NCI-H510A treated with DMSO at 0.1 percent for 48 hours (cell line): ENCODE measurements around the gene C6orf47.

Source experiments
- DNase-seq: peaks from one replicate; lab custom pipeline; 2025; lab: John Stamatoyannopoulos, UW

Gene C6orf47

DNA sequence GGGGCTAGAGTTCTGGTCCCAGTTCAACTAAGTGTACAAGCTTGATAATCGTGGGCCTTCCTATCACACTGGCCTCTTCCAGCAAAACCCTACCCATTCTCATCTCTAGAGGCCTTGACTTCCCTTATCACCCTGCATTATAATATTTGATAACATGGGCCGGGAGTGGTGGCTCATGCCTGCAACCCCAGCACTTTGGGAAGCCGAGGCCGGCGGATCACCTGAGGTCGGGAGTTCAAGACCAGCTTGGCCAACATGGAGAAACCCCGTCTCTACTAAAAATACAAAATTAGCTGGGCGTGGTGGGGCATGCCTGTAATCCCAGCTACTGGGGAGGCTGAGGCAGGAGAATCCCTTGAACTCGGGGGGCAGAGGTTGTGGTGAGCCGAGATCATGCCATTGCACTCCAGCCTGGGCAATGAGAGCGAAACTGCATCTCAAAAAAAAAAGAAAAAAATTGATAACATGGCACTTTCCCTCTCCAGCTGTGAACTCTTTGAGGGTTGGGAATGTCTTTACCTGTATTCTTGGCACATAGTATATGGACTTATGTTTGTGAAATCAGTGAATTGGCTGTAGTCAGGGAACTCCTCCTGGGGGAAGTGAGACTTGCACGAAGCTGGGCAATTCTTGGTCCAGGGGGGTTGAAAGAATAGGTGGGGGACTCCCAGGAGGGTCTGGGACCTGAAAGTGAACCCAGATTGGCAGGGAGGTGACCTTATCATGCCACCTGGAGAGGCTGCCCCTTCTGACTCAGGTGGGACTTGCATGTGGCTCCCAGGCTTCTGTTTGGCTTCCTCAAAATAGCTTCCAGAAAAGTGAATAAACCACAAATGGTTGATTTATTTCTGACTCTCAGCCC, 915 bp upstream of the C6orf47 start:
- DNase-seq, result no peak

DNA sequence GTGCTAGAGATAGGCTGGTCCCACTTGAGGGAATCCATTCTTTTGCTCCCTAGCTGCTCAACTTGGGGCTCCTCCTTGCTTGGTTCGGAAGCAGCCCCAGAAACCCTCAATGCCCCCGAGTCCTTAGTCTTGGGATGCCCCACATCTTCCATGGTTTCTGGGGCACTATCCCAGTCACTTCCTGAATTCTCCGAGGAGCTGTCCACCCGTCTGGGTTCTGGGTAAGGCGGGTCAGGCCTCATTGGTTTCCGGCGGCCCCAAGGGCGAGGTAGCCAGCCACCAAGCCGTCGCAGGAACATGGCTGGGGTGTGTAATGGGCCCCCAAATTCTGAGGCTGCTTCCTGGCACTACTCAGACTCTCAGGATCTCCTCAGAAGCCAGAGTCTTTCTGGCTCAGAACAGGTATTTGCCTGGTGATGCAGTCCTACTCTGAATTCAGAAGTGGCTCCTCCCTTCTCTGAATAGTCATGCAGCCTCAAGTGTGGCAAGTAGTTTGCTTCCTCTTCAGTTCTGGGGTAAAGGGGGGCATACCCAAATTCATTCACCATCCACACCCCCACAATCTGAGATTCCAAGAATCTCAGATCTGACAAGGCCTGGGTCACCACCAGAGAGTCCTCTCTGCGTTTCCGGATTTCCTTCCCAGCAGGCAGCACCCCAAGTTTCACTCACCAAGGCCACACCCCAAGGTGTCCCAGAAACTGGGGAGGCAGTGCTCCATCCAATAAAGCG, 763 bp downstream of the C6orf47 start:
- DNase-seq, result peak; percentile 30

DNA sequence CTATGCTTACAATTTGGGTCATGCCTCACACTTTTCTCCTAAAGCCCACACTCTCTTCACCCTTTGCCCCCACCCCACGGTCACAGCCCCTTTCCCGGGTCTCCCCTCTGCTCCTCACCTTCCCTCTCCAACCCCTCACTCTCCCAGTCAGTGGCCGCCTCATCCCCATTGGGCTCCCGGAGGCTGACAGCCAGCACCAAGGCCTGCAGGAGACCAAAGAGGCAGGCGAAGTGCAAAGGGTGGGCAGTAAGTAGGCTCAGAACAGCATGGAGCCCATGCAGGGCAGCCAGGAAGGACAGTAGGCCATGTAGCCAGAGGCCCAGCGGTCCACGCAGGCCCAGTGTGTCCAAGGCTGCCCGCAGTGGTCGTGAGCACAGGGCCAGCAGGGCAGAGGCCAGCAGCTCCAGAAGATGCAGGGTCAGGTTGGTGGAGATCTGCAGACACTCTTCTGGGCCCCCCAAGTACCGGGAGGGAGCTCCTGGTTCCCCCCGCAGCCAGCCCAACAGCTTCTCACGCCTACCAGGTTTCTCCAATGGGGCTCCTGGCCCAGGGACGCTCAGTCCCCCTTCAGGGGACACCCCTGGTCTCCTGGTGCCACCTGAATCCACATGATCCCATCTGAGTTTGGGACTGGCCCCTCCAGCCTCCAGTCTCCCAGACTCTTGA, 1.5 kb downstream of the C6orf47 start:
- DNase-seq, result no peak

DNA sequence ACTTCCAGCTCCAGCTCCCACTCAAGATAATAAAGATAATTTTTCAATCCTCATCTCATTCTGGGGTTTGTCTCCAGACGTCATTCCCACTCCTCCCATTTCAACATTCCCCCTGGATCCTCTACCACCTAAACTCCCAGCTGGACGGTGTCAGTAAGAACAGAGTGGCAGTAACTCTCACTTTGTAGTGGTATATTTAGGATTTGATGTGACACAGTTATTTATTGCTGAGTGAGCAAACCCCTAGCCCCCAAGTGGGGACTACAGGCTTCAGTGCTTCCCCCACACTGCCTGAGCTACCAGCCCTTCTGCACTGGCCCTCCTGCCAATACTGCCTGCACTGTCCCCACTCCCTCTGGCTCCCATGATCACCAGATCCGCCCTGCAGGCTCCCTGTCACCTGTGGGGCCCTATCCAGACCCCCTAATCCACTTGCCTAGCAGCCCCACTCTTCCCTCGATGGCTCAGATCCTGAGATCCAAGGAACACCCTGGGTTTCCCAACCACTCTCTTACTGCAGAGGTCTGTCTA, 2.4 kb downstream of the C6orf47 start:
- DNase-seq, result no peak

DNA sequence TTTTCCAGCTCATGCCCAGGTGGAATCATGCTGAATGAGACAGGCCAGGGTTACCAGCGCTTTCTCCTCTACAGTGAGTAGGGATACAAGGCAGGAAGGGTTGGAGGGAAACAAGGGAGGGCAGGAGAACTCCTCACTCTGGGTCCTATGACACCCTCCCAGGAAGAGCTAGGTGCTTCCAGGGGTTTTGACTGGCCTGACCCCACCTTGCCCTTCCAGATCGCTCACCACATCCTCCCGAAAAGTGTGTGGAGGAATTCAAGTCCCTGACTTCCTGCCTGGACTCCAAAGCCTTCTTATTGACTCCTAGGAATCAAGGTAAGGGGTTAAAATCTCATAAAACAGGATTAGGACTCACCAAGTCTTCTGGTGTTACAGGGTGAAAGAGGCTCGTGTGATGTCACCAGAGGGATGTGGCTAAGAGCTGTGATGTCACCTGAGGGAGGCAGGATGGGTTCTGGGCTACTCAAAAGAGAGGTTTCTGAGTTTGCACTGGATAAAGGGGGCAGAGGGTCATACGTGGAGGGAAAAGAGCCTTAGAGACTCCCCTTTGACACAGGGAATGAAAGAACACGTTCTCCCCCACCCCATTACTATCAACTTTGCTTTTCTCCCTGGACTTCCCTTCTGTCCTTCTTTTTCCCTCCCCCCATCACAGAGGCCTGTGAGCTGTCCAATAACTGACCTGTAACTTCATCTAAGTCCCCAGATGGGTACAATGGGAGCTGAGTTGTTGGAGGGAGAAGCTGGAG, 3.0 kb downstream of the C6orf47 start:
- DNase-seq, result no peak

DNA sequence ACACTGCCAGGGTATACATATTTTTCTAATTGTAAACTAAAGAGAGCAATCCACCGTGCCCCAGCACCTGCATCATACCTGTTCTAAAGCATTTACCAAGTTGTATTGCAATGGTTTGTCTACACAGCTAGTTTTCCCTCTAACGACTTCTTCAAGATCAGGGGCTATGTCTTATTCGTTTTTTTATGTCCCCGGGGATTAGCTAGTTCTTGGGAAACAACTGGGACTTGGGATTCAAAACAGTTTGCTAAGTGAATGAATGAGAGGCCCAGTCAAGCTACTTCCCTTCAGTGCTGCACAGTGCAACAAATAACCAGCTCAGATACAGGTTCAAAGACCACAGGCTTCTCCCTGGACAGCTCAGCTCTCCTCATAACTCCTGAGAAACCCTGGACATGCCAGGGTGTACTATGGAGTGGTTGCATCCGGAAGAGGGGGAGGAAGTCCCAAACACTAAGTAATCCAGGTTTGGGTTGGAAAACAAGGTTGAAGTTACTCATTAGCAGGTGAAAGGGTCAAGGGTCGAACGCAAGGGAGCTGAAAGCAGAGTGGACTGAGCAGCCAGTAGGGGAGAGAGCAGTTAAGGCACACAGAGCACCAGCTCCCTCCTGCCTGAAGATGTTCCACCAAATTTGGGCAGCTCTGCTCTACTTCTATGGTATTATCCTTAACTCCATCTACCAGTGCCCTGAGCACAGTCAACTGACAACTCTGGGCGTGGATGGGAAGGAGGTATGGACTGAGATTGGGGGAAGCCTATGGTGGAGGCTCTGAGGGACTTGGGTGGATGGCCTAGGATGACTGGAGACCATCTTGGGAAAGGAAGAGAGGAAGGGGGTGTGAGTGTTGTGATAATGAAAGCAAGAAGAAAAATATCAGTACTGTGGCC, 5.0 kb downstream of the C6orf47 start, which contains the start of gene APOM:
APOM (plus strand) TSS at position 546 of the 889 bp plus-strand sequence; CDS start at position 619, 73 bp downstream.
- DNase-seq, result no peak

DNA sequence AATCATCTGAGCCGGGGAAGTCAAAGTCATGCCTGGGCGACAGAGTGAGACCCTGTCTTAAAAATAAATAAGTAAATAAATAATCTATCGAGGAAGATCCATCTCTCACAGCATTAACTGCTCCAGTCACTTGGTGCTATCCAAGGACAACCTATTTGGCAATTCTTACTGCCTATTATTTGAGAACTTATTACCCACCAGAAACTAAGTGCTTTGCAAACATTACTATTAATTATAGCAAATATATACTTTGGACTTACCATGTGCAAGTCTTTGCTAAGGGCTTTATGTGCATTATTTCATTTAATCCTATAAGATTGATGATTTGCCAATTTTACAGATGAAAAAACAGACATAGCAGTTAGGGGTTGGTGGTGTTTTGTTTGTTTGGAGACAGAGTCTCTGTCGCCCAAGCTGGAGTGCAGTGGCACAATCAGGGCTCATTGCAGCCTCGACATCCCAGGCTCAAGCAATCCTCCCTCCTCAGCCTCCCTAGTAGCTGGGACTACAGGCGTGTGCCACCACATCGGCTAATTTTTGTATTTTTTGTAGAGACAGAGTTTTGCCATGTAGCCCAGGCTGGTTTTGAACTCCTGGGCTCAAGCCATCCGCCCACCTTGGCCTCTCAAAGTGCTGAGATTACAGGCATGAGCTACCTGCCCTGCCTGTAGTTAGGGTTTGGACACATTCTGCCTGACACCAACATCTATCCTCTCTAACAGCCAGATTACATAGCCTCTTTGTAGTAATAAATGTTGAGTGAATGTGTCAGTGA, 5.8 kb downstream of the C6orf47 start:
- DNase-seq, result no peak

DNA sequence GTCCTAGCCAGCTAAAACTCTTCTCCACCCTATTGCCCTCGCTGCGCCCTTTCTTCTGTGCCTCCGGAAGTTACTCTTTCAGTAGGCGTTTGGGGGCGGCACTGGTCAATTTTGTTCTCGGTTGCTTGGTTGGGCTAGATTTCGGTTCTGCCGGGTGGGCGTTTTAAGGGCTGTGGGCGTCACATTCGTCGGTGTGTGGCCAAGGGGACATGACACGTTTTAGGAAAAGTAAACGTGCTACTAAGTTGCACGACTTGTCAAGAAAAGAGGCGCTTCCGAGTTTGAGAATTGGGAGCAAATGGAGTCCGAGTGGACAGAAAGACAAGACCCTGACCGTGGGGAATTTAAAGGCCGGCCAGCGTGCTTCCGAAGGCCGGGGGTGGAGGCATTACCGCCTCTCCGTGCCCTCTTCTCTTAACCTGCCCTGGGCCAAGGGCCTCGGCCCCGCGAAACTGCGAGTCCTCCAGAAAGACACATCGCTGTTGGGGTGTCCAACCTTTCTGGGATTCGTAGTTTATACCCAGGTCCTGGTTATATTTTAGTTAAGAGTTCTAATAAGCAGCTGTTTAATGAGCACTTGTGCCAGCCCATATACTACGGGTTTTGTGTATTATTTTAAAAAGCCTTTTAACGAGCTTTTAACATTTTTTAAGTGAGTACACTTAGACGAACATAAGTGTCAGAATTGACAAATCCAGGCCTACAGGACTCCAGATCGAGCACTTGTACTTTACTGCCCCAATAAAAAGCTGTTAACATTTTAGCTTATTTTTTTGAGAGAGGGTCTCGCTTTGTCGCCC, 7.5 kb downstream of the C6orf47 start:
- DNase-seq, result no peak

DNA sequence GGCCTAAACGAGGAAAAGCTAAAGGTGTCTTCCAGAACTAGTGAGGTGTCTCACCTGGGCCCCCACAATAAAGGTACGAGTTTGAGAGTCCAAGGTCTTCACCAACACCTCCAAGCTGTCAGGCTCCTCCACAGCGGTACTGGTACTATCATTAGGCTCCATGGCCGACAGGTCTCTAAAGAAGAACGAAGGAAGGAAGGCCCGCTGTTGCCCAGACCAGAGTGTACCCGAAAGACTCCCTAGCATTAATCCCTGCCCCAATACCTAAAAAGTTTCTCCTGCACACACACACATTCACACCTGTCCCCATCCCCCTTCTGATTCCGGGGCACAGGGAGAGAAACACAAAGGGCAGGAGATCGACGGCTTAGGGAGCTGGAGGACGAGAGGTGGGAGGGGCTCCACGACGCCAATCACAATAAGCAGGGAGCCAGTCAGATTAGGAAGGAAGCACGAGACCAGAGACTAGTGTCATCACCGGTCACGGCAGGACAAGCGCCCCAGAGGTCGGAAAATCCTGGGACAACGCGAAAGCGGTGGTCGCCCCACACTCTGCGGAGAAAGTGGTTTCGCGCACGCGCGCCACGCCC, 8.9 kb downstream of the C6orf47 start:
- DNase-seq, result peak; percentile 83

DNA sequence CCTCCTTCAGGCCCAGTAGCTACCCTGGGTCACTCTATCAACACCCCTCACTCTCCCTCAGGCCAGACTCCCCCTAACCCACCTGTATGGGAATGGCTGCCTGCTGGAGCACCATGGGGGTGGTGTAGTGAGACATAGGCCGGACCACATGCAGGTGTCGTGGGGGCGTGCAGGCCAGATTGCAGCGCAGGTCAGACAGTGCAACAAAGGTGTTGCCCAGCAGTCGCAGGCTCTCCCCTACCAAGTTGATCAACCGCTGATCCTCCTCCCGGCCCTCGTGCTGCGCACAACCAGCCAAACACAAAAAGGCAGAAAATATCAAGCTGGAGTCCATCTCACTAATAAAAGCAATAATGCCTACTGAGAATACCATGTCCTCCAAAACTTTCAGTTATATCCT, 15.3 kb downstream of the C6orf47 start:
- no peak for DNase-seq

DNA sequence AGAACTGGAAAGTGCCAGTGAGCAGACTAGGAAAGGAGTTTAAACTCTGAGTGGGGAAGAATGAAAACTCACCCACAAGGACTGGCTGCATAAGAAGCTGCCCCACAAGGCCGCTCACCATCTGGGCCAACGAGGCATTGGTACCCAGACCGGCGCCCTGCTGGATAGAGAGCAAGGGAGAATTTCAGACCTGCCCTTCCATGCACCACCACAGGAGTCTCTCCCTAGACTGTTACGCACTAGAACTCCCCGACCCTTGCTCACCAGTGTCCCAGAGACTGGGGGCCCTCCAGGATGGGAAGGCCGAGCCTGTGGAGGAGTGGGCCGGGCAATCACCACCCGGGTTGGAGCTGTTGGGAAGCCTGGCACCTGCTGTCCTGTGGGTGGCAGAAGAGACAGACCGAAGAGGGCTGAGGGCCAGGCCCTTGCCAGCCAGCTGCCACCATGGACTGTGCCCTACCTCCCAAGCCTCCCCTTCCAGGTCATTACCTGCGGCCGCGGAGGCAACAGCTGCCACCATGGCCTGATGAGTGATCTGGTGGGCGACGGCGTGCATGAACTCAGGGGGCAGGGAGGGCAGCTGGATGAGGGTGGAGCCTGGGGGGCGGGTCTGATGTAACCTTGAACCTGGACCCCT, 16.6 kb downstream of the C6orf47 start:
- no peak for DNase-seq

DNA sequence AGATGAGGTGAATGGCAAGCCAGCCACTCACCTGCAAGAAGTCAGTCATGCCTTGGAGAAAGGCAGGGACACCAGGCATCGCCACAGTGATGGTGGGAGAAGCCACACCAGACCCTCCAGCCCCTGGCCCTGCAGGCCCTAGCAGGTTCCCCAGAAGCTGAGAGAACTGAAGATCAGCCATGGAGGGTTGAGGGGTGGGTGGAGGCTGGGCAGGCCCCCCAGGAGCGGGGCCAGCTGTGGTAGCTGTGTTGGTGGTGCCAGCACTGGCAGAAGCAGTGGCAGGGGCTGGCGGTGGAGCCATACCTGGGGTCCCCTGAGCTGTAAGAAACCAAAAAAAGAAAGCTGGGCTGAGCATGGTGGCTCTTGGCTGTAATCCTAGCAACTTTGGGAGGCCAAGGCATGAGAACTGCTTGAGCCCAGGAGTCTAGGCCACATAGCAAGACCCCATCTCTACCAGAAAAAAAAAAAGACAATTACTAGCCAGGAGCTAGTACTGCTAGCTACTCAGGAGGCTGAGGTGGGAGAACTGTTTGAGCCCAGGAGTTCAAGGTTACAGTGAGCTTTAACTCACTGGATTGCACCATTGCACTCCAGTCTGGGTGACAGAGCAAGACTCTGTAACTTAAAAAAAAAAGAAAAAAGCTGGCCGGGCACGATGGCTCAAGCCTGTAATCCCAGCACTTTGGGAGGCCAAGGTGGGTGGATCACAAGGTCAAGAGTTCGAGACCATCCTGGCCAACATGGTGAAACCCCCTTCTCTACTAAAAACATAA, 17.6 kb downstream of the C6orf47 start:
- no peak for DNase-seq

DNA sequence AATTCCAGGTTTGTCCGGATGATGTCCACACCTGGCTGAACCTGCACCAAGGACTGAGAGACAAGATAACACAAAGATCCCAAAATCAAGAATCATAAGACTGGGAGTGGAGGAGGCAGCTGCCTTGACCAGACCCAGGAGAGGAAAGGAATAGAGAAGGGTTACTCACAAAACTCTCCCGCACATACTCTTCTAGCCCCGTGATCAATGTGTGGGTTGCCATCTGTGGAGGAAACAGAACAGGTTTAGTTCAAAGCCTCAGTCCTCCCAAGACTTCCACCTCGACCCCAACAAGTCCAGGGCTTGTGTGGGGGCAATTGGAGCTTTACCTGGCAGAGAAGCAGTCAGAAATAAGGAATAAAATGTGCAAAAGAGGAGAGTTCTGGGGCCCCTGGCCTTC, 19.2 kb downstream of the C6orf47 start:
- DNase-seq, result no peak

DNA sequence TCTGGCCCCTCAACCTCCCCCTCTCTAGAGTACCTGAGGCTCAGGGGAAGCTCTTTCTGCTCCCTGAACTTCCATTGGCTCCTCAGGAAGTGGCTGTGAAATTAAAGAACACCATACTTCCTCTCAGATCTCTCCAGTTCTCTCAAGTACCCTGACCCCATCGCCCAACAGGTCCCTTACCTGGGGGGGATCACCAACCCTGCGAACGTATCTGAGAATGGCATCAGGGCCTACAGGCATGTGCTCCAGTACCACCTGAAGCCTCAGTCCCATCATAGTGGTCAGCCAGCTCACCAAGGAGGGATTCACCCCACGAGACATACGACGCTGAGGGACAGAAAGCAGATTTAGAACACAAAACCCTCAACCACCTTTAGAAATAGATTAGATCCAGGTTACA, 20.0 kb downstream of the C6orf47 start:
- DNase-seq, result no peak

DNA sequence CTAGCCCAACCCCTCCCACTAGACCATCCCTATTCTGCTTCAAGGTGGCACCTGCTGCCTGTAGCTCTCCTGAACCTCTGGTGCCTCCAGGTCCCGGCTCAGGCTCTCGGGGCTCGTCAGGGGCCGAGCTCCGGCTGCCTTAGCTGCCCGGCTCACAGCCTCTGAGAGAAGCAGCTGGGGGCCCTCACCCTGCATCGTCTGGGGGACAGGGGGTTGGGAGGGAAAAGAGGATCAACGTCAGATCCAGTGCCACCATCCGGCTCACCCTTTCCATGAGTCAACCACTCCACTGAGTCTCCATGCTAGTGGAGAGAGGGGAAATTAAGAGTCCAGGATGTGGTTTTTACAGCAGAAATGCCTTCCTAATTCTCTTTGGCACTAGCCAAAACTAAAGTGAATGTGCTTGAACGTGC, 21.1 kb downstream of the C6orf47 start:
- DNase-seq, result no peak

DNA sequence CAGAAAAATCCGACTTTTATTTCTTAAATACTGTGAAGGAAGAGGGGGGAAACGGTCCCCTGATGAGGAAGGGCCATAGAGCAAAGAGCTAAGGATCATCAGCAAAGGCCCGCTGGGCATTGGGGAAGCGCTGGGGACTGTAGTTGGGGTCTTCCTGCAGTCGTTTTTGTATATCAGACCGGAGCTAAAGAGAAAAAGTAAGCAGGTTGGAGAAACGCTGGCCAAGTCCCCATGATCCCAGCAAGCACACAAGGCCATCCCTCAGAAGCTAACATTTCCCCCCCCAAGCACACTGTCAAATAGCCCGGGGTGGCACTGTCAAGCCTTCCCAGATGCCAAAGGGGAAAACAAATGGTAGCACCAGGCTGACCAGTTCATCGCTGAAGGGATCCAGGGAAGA, 21.5 kb downstream of the C6orf47 start:
- DNase-seq, result no peak
